Gastroesophageal sphincter (tissue), 3 donors: ENCODE measurements around the gene THBS1.

Experiments
- CTCF ChIP-seq, 4 experiments: fragments of 200-600 bp in 2 of 4; fragments of 450-650 bp in 2 of 4; sonication (generic) in 1 of 4; IDR thresholded peaks; one replicate each; pipeline ENCODE4 v1.5.1; 2017 to 2019; ENCODE audit warnings: antibody characterized with exemption in 4 of 4, mild to moderate bottlenecking in 2 of 4, moderate library complexity in 2 of 4
- POLR2A ChIP-seq, 2 donors: fragments of 450-650 bp; IDR thresholded peaks; one replicate each; pipeline ENCODE4 v1.6.1; 2017; ENCODE audit warnings: antibody characterized with exemption in 2 of 2, mild to moderate bottlenecking in 2 of 2, moderate library complexity in 1 of 2
- POLR2AphosphoS5 ChIP-seq: sonication (generic); formaldehyde crosslinking; IDR thresholded peaks from one replicate; pipeline ENCODE4 v1.6.1; 2017; ENCODE audit warnings: antibody characterized with exemption

- TF ChIP-seq CTCF (IDR thresholded peaks at IDR 0.05) (no peak), POLR2A (IDR thresholded peaks at IDR 0.05) (no peak), POLR2AphosphoS5 (no peak)
Observed at GRCh38 chr15:39556461-39556860, 24.4 kb upstream of the THBS1 start.
